ENCODE measurements around the gene GATA6. TPM values are rescaled to one million over a fixed set of nuclear protein-coding genes. Genes with fewer than 3 reads are reported as not detected.

GATA6 gene
- total RNA-seq, 1 donor from 2014 or later = 22.1 TPM

DNA sequence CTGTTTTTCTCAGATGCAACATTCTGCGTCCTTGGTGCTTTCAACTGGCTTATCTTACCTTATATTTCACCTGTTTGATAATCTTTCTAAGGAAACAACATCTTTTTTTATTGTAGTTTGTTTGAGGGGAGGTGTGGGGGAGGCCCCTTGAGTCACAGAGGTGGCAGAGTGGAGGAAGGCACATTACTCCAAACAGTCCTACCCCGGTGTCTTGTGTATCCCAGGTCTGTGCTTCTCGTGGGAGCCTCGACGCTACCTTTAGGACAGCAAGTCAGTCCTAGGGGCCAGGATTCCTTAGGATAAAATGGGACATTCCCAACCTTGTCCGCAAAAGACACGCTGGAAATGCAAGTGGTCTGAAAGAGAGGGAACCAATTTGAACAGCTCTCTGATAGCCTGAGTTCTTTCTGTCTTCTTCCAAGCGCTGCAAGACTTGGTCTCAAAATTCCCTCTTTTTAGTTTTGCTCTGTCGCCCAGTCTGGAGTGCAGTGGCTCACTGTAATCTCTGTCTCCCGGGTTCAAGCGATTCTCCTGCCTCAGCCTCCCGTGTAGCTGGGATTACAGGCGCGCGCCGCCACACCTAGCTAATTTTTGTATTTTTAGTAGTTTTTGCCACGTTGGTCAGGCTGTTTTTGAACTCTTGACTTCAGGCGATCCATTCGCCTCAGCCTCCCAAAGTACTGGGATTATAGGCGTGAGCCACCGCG is 4.0 kb downstream of the GATA6 start:
- Histone ChIP-seq H3K27ac (peak overlapping the region; percentile 75), H3K27me3 (ENCODE audit: low read depth) (peaks cover 45% of the 10 kb centered on the region), H3K36me3 (peaks cover 7% of the 10 kb centered on the region), H3K4me3 (peak overlapping the region; percentile 79), H3K4me1 (peaks cover 29% of the 10 kb centered on the region), H3K9me3 (no peaks in the 10 kb centered on the region)
- intact Hi-C loops (cut with DNase I) = no loop called here
- no peak for ATAC-seq
- TF ChIP-seq, protein P1, sequence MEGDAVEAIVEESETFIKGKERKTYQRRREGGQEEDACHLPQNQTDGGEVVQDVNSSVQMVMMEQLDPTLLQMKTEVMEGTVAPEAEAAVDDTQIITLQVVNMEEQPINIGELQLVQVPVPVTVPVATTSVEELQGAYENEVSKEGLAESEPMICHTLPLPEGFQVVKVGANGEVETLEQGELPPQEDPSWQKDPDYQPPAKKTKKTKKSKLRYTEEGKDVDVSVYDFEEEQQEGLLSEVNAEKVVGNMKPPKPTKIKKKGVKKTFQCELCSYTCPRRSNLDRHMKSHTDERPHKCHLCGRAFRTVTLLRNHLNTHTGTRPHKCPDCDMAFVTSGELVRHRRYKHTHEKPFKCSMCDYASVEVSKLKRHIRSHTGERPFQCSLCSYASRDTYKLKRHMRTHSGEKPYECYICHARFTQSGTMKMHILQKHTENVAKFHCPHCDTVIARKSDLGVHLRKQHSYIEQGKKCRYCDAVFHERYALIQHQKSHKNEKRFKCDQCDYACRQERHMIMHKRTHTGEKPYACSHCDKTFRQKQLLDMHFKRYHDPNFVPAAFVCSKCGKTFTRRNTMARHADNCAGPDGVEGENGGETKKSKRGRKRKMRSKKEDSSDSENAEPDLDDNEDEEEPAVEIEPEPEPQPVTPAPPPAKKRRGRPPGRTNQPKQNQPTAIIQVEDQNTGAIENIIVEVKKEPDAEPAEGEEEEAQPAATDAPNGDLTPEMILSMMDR (IDR thresholded peaks at IDR 0.05) = no peak
- DNase-seq = no peak

DNA sequence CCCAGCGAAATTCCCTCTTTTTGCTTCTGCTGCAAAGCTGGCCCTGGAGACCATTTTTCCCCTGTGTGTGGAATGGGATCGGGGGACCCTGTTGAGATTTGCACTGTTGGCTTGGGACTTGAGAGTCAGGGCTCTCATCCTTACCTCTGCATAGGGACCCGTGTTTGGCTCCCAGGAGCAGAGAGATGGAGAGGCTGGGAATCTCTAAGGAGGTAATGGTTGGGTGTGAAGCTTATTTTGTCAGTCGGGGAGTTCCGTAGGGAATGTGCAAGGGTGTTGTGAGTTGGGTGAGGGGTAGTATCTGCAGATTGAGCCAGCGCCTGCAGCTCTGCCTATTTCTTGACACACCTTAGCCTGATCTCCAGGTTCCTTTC is 4.5 kb downstream of the GATA6 start:
- peak overlapping the region; percentile 79 for H3K4me3 ChIP-seq
- no peaks in the 10 kb centered on the region for H3K9me3 ChIP-seq
- H3K27me3 ChIP-seq (ENCODE audit: low read depth) = peaks cover 41% of the 10 kb centered on the region
- peaks cover 7% of the 10 kb centered on the region for H3K36me3 ChIP-seq
- peak overlapping the region; percentile 75 for H3K27ac ChIP-seq
- intact Hi-C loops (cut with DNase I) = no loop called here
- H3K4me1 ChIP-seq = peaks cover 29% of the 10 kb centered on the region
- ATAC-seq (no peak), DNase-seq (no peak)
- TF ChIP-seq, protein P1 (IDR thresholded peaks at IDR 0.05) = no peak

DNA sequence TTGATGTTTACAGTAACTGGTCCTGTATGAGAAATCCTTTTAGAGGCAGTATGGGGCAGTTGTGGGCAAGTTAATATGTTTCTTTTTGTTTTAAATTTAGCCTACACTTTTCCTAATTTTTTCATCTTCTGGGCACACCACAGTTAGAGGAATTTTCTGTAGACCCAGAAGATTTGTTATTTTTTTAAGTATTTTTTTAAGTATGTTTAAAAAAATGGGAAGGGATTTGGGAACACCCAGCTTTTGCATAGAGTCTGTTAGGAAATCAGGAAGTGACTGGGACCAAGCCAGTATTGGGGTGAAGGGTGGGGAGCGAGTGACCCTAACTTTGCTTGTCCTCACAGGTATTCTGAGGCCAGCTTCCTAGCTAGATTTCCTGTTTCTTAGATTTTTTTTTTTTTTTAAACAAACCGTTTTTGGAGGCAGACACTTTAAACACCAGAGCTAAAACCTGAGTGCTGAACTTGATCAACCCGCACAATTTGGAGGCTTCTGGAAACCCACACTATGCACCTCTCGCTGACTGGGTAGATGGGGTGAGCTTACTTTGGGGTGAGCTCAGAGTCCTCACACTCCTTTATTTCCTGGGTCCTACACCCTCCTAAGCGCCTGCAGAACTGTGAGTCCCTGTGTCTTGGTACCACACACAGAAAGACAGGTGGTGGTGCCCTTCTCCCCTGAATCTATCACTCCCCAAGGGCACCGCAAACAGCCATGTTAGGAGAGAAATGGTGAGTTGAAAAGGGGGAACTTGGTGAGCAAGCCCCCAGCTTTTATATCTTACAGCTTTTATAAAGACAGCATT is 5.2 kb downstream of the GATA6 start:
- Histone ChIP-seq H3K4me1 (peaks cover 31% of the 10 kb centered on the region), H3K4me3 (peak overlapping the region; percentile 79), H3K9me3 (no peaks in the 10 kb centered on the region), H3K27ac (peak overlapping the region; percentile 80), H3K36me3 (peaks cover 7% of the 10 kb centered on the region), H3K27me3 (ENCODE audit: low read depth) (peaks cover 34% of the 10 kb centered on the region)
- TF ChIP-seq, protein P1 (IDR thresholded peaks at IDR 0.05) = no peak
- DNase-seq (no peak), ATAC-seq (peak in 1 of 2 donors; percentile 18)
- intact Hi-C loops (cut with DNase I) = no loop called here

DNA sequence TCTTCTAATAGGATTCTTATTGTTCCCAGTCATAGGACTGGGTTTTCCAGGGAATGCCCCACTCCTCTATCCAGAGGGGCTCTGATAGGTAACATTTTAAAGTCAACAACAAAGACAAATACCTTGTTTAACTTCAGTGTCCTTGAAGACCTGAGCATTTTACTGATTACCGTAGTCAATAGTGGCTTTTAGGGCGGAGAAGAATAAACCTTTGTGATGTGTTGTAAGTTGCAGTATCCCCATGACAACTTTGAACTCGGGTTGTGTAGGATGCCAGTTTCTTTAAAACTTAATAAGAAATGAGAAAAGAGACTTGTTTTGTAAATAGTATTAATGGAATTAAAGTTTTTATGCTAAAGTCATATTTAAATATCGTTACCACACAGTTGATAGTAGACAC is 6.0 kb downstream of the GATA6 start:
- Histone ChIP-seq H3K4me1 (peaks cover 31% of the 10 kb centered on the region), H3K9me3 (no peaks in the 10 kb centered on the region), H3K27ac (peak overlapping the region; percentile 80), H3K27me3 (ENCODE audit: low read depth) (peaks cover 32% of the 10 kb centered on the region), H3K36me3 (peaks cover 7% of the 10 kb centered on the region), H3K4me3 (peak overlapping the region; percentile 79)
- intact Hi-C loops (cut with DNase I) = no loop called here
- no peak for DNase-seq
- no peak for ATAC-seq
- TF ChIP-seq, protein P1 (IDR thresholded peaks at IDR 0.05) = no peak

DNA sequence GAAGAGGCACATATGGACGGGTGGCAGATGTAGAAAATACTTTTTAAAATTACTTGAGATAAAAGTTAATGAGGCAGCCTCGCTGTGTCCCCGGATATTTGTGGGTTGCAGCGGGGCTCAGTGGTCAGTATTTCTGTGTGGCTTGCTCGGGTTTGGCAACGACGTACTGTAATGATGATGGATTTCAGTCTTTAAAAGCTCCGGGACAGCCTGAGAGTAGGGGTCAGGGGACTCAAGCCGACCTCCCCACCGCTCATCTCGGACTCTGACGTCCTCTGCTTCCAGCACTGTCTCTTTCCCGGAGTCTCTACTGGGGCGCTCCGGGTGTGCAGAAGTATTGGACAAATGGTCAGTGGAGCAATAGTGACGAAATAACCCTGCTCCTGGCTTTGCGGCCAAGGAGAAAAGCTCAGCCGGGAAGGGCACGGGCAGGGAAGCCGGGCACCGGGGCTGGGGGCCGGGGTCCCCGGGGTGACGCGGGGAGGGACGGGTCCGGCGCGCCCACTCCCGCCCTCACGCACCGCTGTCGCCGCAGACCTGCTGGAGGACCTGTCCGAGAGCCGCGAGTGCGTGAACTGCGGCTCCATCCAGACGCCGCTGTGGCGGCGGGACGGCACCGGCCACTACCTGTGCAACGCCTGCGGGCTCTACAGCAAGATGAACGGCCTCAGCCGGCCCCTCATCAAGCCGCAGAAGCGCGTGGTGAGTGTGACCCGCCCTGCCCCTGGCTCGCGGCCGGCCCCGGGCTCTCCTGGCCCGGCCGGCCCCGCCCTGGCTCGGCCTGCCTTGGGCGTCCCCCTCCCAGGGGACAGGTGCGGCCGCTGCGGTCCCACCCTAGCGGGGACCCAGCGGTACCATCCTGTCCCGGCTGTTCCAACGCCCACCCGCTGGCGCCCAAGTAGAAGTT is 7.3 kb downstream of the GATA6 start:
- H3K4me3 ChIP-seq = peak overlapping the region; percentile 79
- intact Hi-C loops (cut with DNase I) = no loop called here
- peaks cover 12% of the 10 kb centered on the region for H3K36me3 ChIP-seq
- ATAC-seq = peak; percentile 71 to 79
- H3K27ac ChIP-seq = peak overlapping the region; percentile 80
- DNase-seq = peak; percentile 60
- peaks cover 31% of the 10 kb centered on the region for H3K4me1 ChIP-seq
- TF ChIP-seq, protein P1 (IDR thresholded peaks at IDR 0.05) = no peak
- peaks cover 23% of the 10 kb centered on the region for H3K27me3 ChIP-seq (ENCODE audit: low read depth)
- no peaks in the 10 kb centered on the region for H3K9me3 ChIP-seq

Data from lower lobe of right lung (tissue), 2 donors.